Measurements from ENCODE around the gene SBK1. TPM values are rescaled to one million over a fixed set of nuclear protein-coding genes. Genes with fewer than 3 reads are reported as not detected.

The SBK1 gene
- polyA plus RNA-seq, 2 of the 4 experiments (the other 2 are of a cell fraction): 0.13 to 0.43 TPM

- ChIA-PET POLR2A (interaction anchor here (0.8 kb wide), 1 partner anchor 232 kb away, joined by 3 read pairs; the partner anchor contains the start of gene SGF29), CTCF (interaction anchor here (0.6 to 32.1 kb wide), 16 partner anchors 14 to 299 kb away, joined by 3 to 864 read pairs (median 4); partner anchors contain the start of genes CLN3, SBK1 and SULT1A1)
- Histone ChIP-seq H3K9me3 (no peaks in the 10 kb centered on the region), H3K4me3 (no peak overlapping the region), H3K4me1 (peaks cover 10% of the 10 kb centered on the region; the same call in 2 of the 3 replicates), H3K4me2 (no peak overlapping the region), H3K27ac (no peak overlapping the region)
- no peak for TF ChIP-seq CBX8 (IDR thresholded peaks at IDR 0.05)
- TF ChIP-seq SMC3 (IDR thresholded peaks at IDR 0.05): peak; percentile 68
- TF ChIP-seq, protein P1, sequence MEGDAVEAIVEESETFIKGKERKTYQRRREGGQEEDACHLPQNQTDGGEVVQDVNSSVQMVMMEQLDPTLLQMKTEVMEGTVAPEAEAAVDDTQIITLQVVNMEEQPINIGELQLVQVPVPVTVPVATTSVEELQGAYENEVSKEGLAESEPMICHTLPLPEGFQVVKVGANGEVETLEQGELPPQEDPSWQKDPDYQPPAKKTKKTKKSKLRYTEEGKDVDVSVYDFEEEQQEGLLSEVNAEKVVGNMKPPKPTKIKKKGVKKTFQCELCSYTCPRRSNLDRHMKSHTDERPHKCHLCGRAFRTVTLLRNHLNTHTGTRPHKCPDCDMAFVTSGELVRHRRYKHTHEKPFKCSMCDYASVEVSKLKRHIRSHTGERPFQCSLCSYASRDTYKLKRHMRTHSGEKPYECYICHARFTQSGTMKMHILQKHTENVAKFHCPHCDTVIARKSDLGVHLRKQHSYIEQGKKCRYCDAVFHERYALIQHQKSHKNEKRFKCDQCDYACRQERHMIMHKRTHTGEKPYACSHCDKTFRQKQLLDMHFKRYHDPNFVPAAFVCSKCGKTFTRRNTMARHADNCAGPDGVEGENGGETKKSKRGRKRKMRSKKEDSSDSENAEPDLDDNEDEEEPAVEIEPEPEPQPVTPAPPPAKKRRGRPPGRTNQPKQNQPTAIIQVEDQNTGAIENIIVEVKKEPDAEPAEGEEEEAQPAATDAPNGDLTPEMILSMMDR (IDR thresholded peaks at IDR 0.05): peak; percentile 64
- TF ChIP-seq RAD21 (conservative IDR thresholded peaks at IDR 0.05 in 1 of 2, IDR thresholded peaks at IDR 0.05 in 1 of 2): peak; percentile 57 to 65
- TF ChIP-seq CEBPB (IDR thresholded peaks at IDR 0.05): no peak
- no peak for TF ChIP-seq RNF2 (IDR thresholded peaks at IDR 0.05; ENCODE audit: borderline replicate concordance, low read depth)
- TF ChIP-seq USF2 (IDR thresholded peaks at IDR 0.05): no peak
- no peak for TF ChIP-seq MAFK (IDR thresholded peaks at IDR 0.05; ENCODE audit: partially characterized antibody)
- no peak for TF ChIP-seq KDM1A (IDR thresholded peaks at IDR 0.05; ENCODE audit: low read depth)
- no peak for TF ChIP-seq ZFP36 (IDR thresholded peaks at IDR 0.05; ENCODE audit: borderline replicate concordance, partially characterized antibody)
- TF ChIP-seq CHD2 (IDR thresholded peaks at IDR 0.05; ENCODE audit: low read length, partially characterized antibody): no peak
- no peak for TF ChIP-seq HEYL (CRISPR knock-in tag; IDR thresholded peaks at IDR 0.05)
- DNase-seq (ENCODE audit: low read depth in 1 of 2, low spot score in 1 of 2) (peak; percentile 38 to 60), ATAC-seq (peak; percentile 70 to 84), FAIRE-seq (peak; percentile 13)
- 26% methylated on average over 12 of the region's 20 CpGs for WGBS (ENCODE audit: missing lambda C conversion rate)
Measured at GRCh38 chr16:28321700-28322411, 29.5 kb downstream of the SBK1 start.

- ChIA-PET POLR2A (no interaction called here), CTCF (interaction anchor here (0.9 to 1.5 kb wide), 9 partner anchors 16 to 225 kb away, joined by 3 to 10 read pairs (median 4); partner anchors contain the start of gene CLN3)
- Histone ChIP-seq H3K9me3 (no peaks in the 10 kb centered on the region), H3K4me2 (peak overlapping the region; percentile 17; the same call in 1 of the 3 replicates), H3K4me3 (no peak overlapping the region), H3K4me1 (peaks cover 10% of the 10 kb centered on the region; the same call in 2 of the 3 replicates), H3K27ac (0 out of 6 replicates have a peak overlapping the region, but pooled peaks of 1 of the 2 experiments have one; percentile 45)
- DNase-seq (ENCODE audit: low read depth in 1 of 2, low spot score in 1 of 2) (peak in 1 of 2 experiments; percentile 31), ATAC-seq (peak in 1 of 2 experiments; percentile 33; a peak in 3 of 6 replicates), FAIRE-seq (no peak)
- TF ChIP-seq, protein P2, sequence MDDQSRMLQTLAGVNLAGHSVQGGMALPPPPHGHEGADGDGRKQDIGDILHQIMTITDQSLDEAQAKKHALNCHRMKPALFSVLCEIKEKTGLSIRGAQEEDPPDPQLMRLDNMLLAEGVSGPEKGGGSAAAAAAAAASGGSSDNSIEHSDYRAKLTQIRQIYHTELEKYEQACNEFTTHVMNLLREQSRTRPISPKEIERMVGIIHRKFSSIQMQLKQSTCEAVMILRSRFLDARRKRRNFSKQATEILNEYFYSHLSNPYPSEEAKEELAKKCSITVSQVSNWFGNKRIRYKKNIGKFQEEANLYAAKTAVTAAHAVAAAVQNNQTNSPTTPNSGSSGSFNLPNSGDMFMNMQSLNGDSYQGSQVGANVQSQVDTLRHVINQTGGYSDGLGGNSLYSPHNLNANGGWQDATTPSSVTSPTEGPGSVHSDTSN (IDR thresholded peaks at IDR 0.05): 0 out of 2 replicates have a peak, but pooled peaks have one; percentile 23
- no peak for TF ChIP-seq MAFK (IDR thresholded peaks at IDR 0.05; ENCODE audit: partially characterized antibody)
- 59% methylated on average over 5 of the region's 5 CpGs for WGBS (ENCODE audit: missing lambda C conversion rate)
Measured at GRCh38 chr16:28324235-28324886, 32.0 kb downstream of the SBK1 start.

- 70% methylated on average over 3 of the region's 3 CpGs for WGBS (ENCODE audit: missing lambda C conversion rate)
- no peak for DNase-seq (ENCODE audit: low read depth in 1 of 2, low spot score in 1 of 2)
- no peak overlapping the region for H3K27ac ChIP-seq
- H3K4me3 ChIP-seq: no peak overlapping the region
- no peaks in the 10 kb centered on the region for H3K9me3 ChIP-seq
- H3K4me1 ChIP-seq: peaks cover 10% of the 10 kb centered on the region; the same call in 2 of the 3 replicates
- ChIA-PET CTCF (interaction anchor here (0.9 to 1.5 kb wide), 7 partner anchors 16 to 225 kb away, joined by 3 to 10 read pairs (median 4); partner anchors contain the start of gene CLN3), POLR2A (no interaction called here)
- no peak for ATAC-seq
- no peak overlapping the region; the same call in 2 of the 3 replicates for H3K4me2 ChIP-seq
- no peak for FAIRE-seq
- TF ChIP-seq, protein P3, sequence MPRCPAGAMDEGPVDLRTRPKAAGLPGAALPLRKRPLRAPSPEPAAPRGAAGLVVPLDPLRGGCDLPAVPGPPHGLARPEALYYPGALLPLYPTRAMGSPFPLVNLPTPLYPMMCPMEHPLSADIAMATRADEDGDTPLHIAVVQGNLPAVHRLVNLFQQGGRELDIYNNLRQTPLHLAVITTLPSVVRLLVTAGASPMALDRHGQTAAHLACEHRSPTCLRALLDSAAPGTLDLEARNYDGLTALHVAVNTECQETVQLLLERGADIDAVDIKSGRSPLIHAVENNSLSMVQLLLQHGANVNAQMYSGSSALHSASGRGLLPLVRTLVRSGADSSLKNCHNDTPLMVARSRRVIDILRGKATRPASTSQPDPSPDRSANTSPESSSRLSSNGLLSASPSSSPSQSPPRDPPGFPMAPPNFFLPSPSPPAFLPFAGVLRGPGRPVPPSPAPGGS (IDR thresholded peaks at IDR 0.05): no peak
- TF ChIP-seq, protein P4, sequence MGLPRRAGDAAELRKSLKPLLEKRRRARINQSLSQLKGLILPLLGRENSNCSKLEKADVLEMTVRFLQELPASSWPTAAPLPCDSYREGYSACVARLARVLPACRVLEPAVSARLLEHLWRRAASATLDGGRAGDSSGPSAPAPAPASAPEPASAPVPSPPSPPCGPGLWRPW (IDR thresholded peaks at IDR 0.05): no peak
- TF ChIP-seq FOXS1 (CRISPR knock-in tag; IDR thresholded peaks at IDR 0.05) (no peak), NPAS2 (CRISPR knock-in tag; IDR thresholded peaks at IDR 0.05; ENCODE audit: borderline replicate concordance) (no peak), HOXB5 (CRISPR knock-in tag; IDR thresholded peaks at IDR 0.05) (no peak), ZNF302 (CRISPR knock-in tag; IDR thresholded peaks at IDR 0.05) (no peak), E2F6 (IDR thresholded peaks at IDR 0.05; ENCODE audit: borderline replicate concordance, low read depth) (no peak)
Measured at GRCh38 chr16:28324887-28325279, 32.6 kb downstream of the SBK1 start.
